GM12875 (cell line): ENCODE data around the gene PTPN13.

Experiments used
- H3K4me3 ChIP-seq: one replicate; pipeline ENCODE4 v1.5.1; 2011; ENCODE audit warnings: low read depth, low read length, control low read depth
- CTCF ChIP-seq: IDR thresholded peaks from 2 replicates; pipeline ENCODE4 v1.5.1; 2011; ENCODE audit warnings: low read depth, mild to moderate bottlenecking, control low read depth, inconsistent platforms, low read length, moderate library complexity, borderline replicate concordance; ENCODE audit not compliant: insufficient read depth

Gene PTPN13

GRCh38 chr4:86606809-86607208, 12.7 kb downstream of the PTPN13 start:
- TF ChIP-seq CTCF, result no peak
- no peak overlapping the region for H3K4me3 ChIP-seq

- H3K4me3 ChIP-seq, result no peak overlapping the region
- TF ChIP-seq CTCF, result no peak
Measured at GRCh38 chr4:86608757-86609375, 14.8 kb downstream of the PTPN13 start.

GRCh38 chr4:86611757-86612156, 17.6 kb downstream of the PTPN13 start:
- TF ChIP-seq CTCF, result no peak
- no peak overlapping the region for H3K4me3 ChIP-seq

GRCh38 chr4:86613734-86614133, 19.6 kb downstream of the PTPN13 start:
- TF ChIP-seq CTCF, result no peak
- no peak overlapping the region for H3K4me3 ChIP-seq

- TF ChIP-seq CTCF, result no peak
Measured at GRCh38 chr4:86614865-86615264, 20.8 kb downstream of the PTPN13 start.

GRCh38 chr4:86615501-86615900, 21.4 kb downstream of the PTPN13 start:
- H3K4me3 ChIP-seq, result no peak overlapping the region
- no peak for TF ChIP-seq CTCF

More at GRCh38 chr4:86614865-86615264, 20.8 kb downstream of the PTPN13 start:
- no peak overlapping the region for H3K4me3 ChIP-seq

- TF ChIP-seq CTCF, result no peak
Measured at GRCh38 chr4:86619656-86620055, 25.5 kb downstream of the PTPN13 start.

More at GRCh38 chr4:86619656-86620055, 25.5 kb downstream of the PTPN13 start:
- H3K4me3 ChIP-seq, result no peak overlapping the region
